Epithelial cell of proximal tubule (primary cell): ENCODE data around the gene FARP1. TPM values are rescaled to one million over a fixed set of nuclear protein-coding genes. Genes with fewer than 3 reads are reported as not detected.

Experiments used
- DNase-seq: peaks from one replicate; pipeline ENCODE4 v3.0.0-alpha.2; 2011; ENCODE audit warnings: low read depth
- H3K4me3 ChIP-seq: 2 replicates; pipeline ENCODE4 v1.5.1; 2011; ENCODE audit warnings: low read depth, mild to moderate bottlenecking, low read length
- total RNA-seq: library from RNA; depleted of rRNA; stranded (reverse); fragments of >200 nt; gene quantifications from 2 replicates; pipeline ENCODE4 v1.2.3, GENCODE V29; 2015
- TF ChIP-seq, protein P1 (sequence below): conservative IDR thresholded peaks from 2 replicates; pipeline ENCODE4 v1.5.1; 2012; ENCODE audit warnings: low read depth, mild to moderate bottlenecking, low read length

FARP1 gene
- total RNA-seq, 1 donor from 2014 or later, result 97.0 TPM

DNA sequence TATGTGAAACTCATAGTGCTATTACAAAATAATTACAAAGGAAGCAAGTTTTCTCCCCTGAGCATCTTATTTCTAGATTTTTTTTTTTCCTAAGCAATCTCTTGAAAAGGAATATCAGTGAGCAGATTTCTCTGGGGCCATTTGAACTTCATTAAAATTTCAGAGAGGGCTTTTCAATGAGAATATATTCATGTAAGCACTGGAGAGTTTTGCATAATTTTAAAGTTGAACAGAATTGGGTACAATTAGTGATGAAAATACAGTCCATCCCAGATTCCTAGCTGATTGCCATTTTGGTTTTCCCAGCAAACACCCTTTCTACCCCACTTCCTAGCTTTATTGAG is 101.0 kb downstream of the FARP1 start:
- TF ChIP-seq, protein P1, sequence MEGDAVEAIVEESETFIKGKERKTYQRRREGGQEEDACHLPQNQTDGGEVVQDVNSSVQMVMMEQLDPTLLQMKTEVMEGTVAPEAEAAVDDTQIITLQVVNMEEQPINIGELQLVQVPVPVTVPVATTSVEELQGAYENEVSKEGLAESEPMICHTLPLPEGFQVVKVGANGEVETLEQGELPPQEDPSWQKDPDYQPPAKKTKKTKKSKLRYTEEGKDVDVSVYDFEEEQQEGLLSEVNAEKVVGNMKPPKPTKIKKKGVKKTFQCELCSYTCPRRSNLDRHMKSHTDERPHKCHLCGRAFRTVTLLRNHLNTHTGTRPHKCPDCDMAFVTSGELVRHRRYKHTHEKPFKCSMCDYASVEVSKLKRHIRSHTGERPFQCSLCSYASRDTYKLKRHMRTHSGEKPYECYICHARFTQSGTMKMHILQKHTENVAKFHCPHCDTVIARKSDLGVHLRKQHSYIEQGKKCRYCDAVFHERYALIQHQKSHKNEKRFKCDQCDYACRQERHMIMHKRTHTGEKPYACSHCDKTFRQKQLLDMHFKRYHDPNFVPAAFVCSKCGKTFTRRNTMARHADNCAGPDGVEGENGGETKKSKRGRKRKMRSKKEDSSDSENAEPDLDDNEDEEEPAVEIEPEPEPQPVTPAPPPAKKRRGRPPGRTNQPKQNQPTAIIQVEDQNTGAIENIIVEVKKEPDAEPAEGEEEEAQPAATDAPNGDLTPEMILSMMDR, result no peak
- H3K4me3 ChIP-seq, result no peak overlapping the region
- DNase-seq, result no peak

DNA sequence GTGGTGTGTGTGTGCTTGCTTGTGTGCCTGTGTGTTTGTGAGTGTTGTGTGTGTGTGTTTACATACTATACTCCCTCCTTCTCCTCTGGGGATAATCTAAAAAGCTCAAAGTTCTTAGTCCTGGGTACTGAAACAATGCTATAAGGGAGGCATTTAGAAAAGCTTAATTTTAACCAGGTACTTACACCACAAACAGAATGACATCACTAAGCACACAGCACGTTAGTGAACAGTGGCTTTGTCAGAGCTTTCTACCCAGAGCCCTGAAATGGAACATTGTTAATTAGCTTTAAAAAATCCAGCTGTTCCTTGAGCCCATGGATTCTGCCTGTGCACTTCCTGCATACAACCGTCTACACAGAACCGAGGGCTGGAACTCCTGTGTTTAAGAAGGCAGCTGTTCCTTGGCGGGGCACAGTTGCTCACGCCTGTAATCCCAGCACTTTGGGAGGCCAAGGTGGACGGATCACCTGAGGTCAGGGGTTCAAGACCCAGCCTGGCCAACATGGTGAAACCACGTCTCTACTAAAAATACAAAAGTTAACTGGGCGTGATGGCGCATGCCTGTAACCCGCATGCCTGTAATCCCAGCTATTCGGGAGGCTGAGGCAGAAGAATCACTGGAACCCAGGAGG is 103.8 kb downstream of the FARP1 start:
- no peak for DNase-seq
- TF ChIP-seq, protein P1, result no peak
- H3K4me3 ChIP-seq, result no peak overlapping the region

DNA sequence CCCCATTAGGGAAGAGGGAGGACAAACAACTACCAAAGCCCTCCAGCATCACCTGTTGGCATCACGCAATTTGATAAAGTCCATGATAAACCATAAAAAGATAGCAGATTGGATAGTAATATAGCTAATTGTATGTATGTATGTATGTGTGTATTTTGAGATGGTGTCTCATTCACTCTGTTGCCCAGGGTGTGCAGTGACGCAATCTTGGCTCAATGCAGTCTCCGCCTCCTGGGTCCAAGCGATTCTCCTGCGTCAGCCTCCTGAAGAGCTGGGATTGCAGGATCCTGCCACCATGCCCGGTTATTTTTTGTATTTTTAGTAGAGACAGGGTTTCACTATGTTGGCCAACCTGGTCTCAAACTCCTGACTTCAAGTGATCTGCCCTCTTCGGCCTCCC is 108.8 kb downstream of the FARP1 start:
- TF ChIP-seq, protein P1, result no peak
- no peak for DNase-seq
- no peak overlapping the region for H3K4me3 ChIP-seq

DNA sequence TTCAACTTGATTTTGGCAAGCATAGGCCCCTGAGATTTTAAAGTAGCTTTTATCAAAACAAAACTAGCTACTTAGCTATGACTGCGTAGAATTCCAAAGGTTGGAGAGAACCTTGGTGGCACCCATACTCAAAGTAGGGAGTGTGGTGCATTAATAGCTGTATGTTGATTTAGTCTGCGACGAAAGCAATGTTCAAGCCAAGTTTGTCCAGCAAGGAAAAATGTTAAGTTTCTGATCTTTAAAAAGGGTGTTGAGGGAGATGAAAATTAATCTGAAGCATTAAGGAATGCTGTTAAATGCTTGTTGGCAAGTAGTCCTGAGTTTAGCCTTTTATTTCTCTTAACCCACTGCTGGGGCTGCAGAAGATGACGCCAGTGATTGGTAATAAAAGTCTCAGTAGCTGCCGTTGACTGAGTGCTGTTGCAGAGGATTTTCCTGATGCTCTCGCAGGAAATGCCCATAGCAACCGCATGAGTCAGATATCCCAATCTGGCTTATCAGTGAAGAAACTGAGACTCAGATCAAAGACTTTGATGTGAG is 110.1 kb downstream of the FARP1 start:
- DNase-seq, result no peak
- TF ChIP-seq, protein P1, result no peak
- H3K4me3 ChIP-seq, result no peak overlapping the region

DNA sequence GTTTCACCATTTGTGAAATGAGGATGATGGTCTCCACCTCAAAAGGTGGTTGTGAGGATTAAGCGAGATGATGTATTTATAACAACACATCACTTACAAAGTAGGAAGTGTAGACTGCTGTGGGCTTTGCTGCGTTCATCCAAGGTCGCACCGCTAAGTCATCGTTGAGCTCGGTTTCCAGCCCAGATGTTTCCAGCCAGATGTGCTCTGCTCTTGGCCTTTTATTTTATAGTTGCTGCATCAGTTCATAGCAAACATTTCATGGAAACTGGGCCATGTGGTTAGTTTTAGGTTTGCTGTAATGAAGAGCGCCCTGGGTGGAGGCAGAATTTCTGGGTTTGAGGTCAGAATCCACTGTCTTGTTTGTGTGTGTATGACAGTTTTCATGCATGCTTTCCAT is 110.6 kb downstream of the FARP1 start:
- TF ChIP-seq, protein P1, result no peak
- DNase-seq, result no peak
- H3K4me3 ChIP-seq, result no peak overlapping the region

DNA sequence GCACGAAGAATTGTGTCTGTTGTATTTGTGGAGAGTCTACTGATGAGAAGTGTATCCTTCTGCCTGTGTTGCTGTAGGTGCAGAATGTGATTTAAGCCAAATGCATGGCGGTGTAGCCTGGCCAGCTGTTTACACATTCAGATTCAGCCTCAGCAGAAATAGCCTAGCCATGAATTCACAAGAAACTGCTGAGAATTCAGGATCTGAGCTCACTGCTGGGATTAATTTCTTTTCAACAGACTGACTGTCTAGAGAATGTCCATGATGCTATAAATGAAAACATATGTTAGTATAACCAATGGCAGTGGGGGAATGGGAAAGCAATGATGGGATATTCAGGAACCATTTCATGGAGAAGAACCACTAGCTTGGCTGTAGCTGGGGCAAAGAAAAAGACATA is 111.6 kb downstream of the FARP1 start:
- DNase-seq, result no peak
- H3K4me3 ChIP-seq, result no peak overlapping the region
- TF ChIP-seq, protein P1, result no peak

DNA sequence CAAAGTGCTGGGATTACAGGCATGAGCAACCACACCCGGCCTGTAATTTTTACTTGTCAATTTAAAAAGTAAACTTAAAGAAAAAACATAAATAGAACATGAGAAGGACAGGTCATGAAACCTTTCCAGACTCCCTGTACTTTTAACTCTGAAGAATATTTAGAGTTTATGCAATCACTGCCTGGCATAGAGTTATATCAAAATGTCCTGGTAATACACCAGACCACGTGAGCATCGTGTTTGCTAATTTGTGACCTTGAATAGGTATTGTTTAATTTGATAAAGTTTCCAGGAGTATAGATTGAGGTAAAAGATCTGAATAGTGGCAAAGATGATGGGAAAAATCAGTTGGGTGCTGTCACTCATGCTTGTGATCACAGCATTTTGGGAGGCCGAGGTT is 115.3 kb downstream of the FARP1 start:
- no peak for DNase-seq
- TF ChIP-seq, protein P1, result no peak

More for the DNA sequence above, 115.3 kb downstream of the FARP1 start:
- no peak overlapping the region for H3K4me3 ChIP-seq
